Neural progenitor cell (in vitro differentiated cells): ENCODE results near the gene CDAN1.

Source experiments
- CTCF ChIP-seq: fragments of 200-600 bp; sonication (generic); IDR thresholded peaks from 2 replicates; pipeline ENCODE4 v1.5.1; 2017; ENCODE audit warnings: antibody characterized with exemption, mild to moderate bottlenecking
- EZH2 ChIP-seq: fragments of 200-600 bp; sonication (generic); IDR thresholded peaks from 2 replicates; pipeline ENCODE4 v1.6.1; 2017; ENCODE audit warnings: antibody characterized with exemption, mild to moderate bottlenecking, moderate library complexity

DNA sequence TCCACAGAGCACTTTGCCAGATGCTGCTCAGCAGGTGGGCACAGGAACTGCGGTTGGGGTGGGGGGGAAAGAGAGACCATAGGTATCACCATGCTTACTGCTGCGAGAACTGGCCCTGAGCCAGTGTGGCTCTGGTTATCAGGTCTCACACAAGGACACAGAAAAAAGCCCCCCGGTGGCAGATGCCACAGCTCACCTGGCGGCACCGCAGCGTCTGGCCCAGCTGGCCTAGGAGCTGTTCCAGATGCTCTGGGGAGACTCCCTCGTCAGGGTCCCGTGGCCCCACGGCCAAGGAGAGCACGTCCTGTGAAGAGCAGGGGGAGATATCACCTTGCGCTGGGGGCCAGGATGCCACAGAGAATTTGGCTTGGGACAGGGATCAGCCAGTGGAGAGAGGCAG, 10.8 kb downstream of the CDAN1 start:
- TF ChIP-seq EZH2 (no peak), CTCF (no peak)
